Measurements from ENCODE around the gene ARHGEF28. TPM values are rescaled to one million over a fixed set of nuclear protein-coding genes. Genes with fewer than 3 reads are reported as not detected.
A peak's percentile ranks its signal among the peaks of the same experiment; 100 is the strongest.

ARHGEF28 gene
- total RNA-seq, 4 donors from 2014 or later, result 9.8 to 18.7 (median 18.6) TPM

GRCh38 chr5:73977146-73977545 is 351.1 kb downstream of the ARHGEF28 start:
- in situ Hi-C loops (cut with MboI; ENCODE audit: low pct_ligation_motif_present in 1 of 4, low pct_unique_long_range_greater_than_20kb in 1 of 4, low sequenced_read_pairs in 3 of 4) (no loop called here), intact Hi-C loops (cut with DNase I; ENCODE audit: low total_unique reads) (no loop called here)
- H3K27ac ChIP-seq, result no peak overlapping the region
- WGBS, 2 donors (ENCODE audit: low coverage in 1 of 2), result 61 to 90% methylated on average over 1 of the region's 1 CpG
- no peaks in the 10 kb centered on the region for H3K4me1 ChIP-seq
- H3K27me3 ChIP-seq, result no peaks in the 10 kb centered on the region
- TF ChIP-seq POLR2A (IDR thresholded peaks at IDR 0.05), result no peak
- no peak for TF ChIP-seq EP300 (IDR thresholded peaks at IDR 0.05; ENCODE audit: low read depth)
- no peak for TF ChIP-seq CTCF (IDR thresholded peaks at IDR 0.05)
- TF ChIP-seq POLR2AphosphoS5 (IDR thresholded peaks at IDR 0.05), result no peak
- no peak overlapping the region for H3K4me3 ChIP-seq
- no peak for DNase-seq
- no peaks in the 10 kb centered on the region for H3K36me3 ChIP-seq
- no peaks in the 10 kb centered on the region for H3K9me3 ChIP-seq

GRCh38 chr5:73979321-73979720 is 353.3 kb downstream of the ARHGEF28 start:
- 74 to 82% methylated on average over 3 of the region's 3 CpGs for WGBS, 2 donors (ENCODE audit: low coverage in 1 of 2)
- Histone ChIP-seq H3K4me1 (no peaks in the 10 kb centered on the region), H3K27ac (no peak overlapping the region), H3K4me3 (no peak overlapping the region), H3K27me3 (no peaks in the 10 kb centered on the region), H3K36me3 (no peaks in the 10 kb centered on the region), H3K9me3 (no peaks in the 10 kb centered on the region)
- intact Hi-C loops (cut with DNase I; ENCODE audit: low total_unique reads), result no loop called here
- in situ Hi-C loops (cut with MboI; ENCODE audit: low pct_ligation_motif_present in 1 of 4, low pct_unique_long_range_greater_than_20kb in 1 of 4, low sequenced_read_pairs in 3 of 4), result no loop called here
- DNase-seq, result no peak
- TF ChIP-seq EP300 (IDR thresholded peaks at IDR 0.05; ENCODE audit: low read depth) (no peak), POLR2AphosphoS5 (IDR thresholded peaks at IDR 0.05) (no peak)

- Histone ChIP-seq H3K27ac (no peak overlapping the region), H3K4me3 (no peak overlapping the region), H3K9me3 (no peaks in the 10 kb centered on the region), H3K36me3 (no peaks in the 10 kb centered on the region), H3K27me3 (no peaks in the 10 kb centered on the region), H3K4me1 (no peaks in the 10 kb centered on the region)
- in situ Hi-C loops (cut with MboI; ENCODE audit: low pct_ligation_motif_present in 1 of 4, low pct_unique_long_range_greater_than_20kb in 1 of 4, low sequenced_read_pairs in 3 of 4), result no loop called here
- 83% methylated on average over 4 to 5 of the region's 5 CpGs for WGBS, 2 donors (ENCODE audit: low coverage in 1 of 2)
- no peak for DNase-seq
- TF ChIP-seq POLR2A (IDR thresholded peaks at IDR 0.05), result no peak
- intact Hi-C loops (cut with DNase I; ENCODE audit: low total_unique reads), result no loop called here
Measured at GRCh38 chr5:73981704-73982103, 355.7 kb downstream of the ARHGEF28 start.

- H3K9me3 ChIP-seq, result no peaks in the 10 kb centered on the region
- intact Hi-C loops (cut with DNase I; ENCODE audit: low total_unique reads), result no loop called here
- H3K36me3 ChIP-seq, result no peaks in the 10 kb centered on the region
- no peak overlapping the region for H3K4me3 ChIP-seq
- in situ Hi-C loops (cut with MboI; ENCODE audit: low pct_ligation_motif_present in 1 of 4, low pct_unique_long_range_greater_than_20kb in 1 of 4, low sequenced_read_pairs in 3 of 4), result no loop called here
- H3K4me1 ChIP-seq, result no peaks in the 10 kb centered on the region
- H3K27ac ChIP-seq, result no peak overlapping the region
- H3K27me3 ChIP-seq, result no peaks in the 10 kb centered on the region
- WGBS, 2 donors (ENCODE audit: low coverage in 1 of 2), result 63% methylated on average over 1 of the region's 1 CpG; no CpG with 5 or more reads in 1 of the 2 donors
- TF ChIP-seq EP300 (IDR thresholded peaks at IDR 0.05; ENCODE audit: low read depth) (no peak), POLR2AphosphoS5 (IDR thresholded peaks at IDR 0.05) (no peak), CTCF (IDR thresholded peaks at IDR 0.05) (no peak), POLR2A (IDR thresholded peaks at IDR 0.05) (no peak)
- no peak for DNase-seq
Measured at GRCh38 chr5:73983644-73984043, 357.6 kb downstream of the ARHGEF28 start.

- intact Hi-C loops (cut with DNase I; ENCODE audit: low total_unique reads), result no loop called here
Measured at GRCh38 chr5:73985145-73985544, 359.1 kb downstream of the ARHGEF28 start.

More at GRCh38 chr5:73985145-73985544, 359.1 kb downstream of the ARHGEF28 start:
- Histone ChIP-seq H3K27ac (no peak overlapping the region), H3K4me1 (no peaks in the 10 kb centered on the region), H3K9me3 (no peaks in the 10 kb centered on the region), H3K4me3 (no peak overlapping the region), H3K36me3 (no peaks in the 10 kb centered on the region), H3K27me3 (no peaks in the 10 kb centered on the region)
- whole genome bisulfite sequencing, 2 donors (ENCODE audit: low coverage in 1 of 2), result 10% methylated on average over 1 of the region's 1 CpG; no CpG with 5 or more reads in 1 of the 2 donors
- TF ChIP-seq POLR2AphosphoS5 (IDR thresholded peaks at IDR 0.05) (no peak), EP300 (IDR thresholded peaks at IDR 0.05; ENCODE audit: low read depth) (no peak), CTCF (IDR thresholded peaks at IDR 0.05) (peak in 4 of 5 experiments; percentile 21 to 46 (median 38))
- in situ Hi-C loops (cut with MboI; ENCODE audit: low pct_ligation_motif_present in 1 of 4, low pct_unique_long_range_greater_than_20kb in 1 of 4, low sequenced_read_pairs in 3 of 4), result no loop called here
- no peak for DNase-seq
